ENCODE data around the gene SIM2. TPM values are rescaled to one million over a fixed set of nuclear protein-coding genes. Genes with fewer than 3 reads are reported as not detected.

The SIM2 gene
- total RNA-seq, 2 donors from 2014 or later: not detected

GRCh38 chr21:36796070-36796469 lies 97.2 kb downstream of the SIM2 start:
- Histone ChIP-seq H3K36me3 (no peaks in the 10 kb centered on the region), H3K27ac (no peak overlapping the region), H3K4me3 (no peak overlapping the region), H3K9me3 (peaks cover 17% of the 10 kb centered on the region), H3K27me3 (replicated peaks; ENCODE audit: insufficient read depth) (no peaks in the 10 kb centered on the region), H3K4me1 (ENCODE audit: control insufficient read depth in 1 of 2, low read depth in 2 of 2) (peaks cover 0 to 6% of the 10 kb centered on the region in 2 donors)
- no peak for TF ChIP-seq CTCF (IDR thresholded peaks at IDR 0.05)
- DNase-seq (ENCODE audit: low spot score) (no peak), ATAC-seq (ENCODE audit: insufficient number of reproducible peaks, low FRiP score, low read depth) (no peak)

GRCh38 chr21:36798491-36798890 lies 99.6 kb downstream of the SIM2 start:
- Histone ChIP-seq H3K4me3 (no peak overlapping the region), H3K9me3 (peaks cover 17% of the 10 kb centered on the region), H3K27me3 (replicated peaks; ENCODE audit: insufficient read depth) (no peaks in the 10 kb centered on the region), H3K4me1 (ENCODE audit: control insufficient read depth in 1 of 2, low read depth in 2 of 2) (no peaks in the 10 kb centered on the region), H3K27ac (no peak overlapping the region), H3K36me3 (no peaks in the 10 kb centered on the region)
- no peak for TF ChIP-seq CTCF (IDR thresholded peaks at IDR 0.05)
- DNase-seq (ENCODE audit: low spot score) (no peak), ATAC-seq (ENCODE audit: insufficient number of reproducible peaks, low FRiP score, low read depth) (no peak)

Other genes with a start within 250 kb of the SIM2 start
- gene CLDN14, start 219.0 kb upstream of the SIM2 start, total RNA-seq: not detected

Data from thoracic aorta (tissue), 2 donors.